ENCODE data around the gene PCDHGB3. TPM values are rescaled to one million over a fixed set of nuclear protein-coding genes. Genes with fewer than 3 reads are reported as not detected.
A peak's percentile ranks its signal among the peaks of the same experiment; 100 is the strongest.
"Not testable (repeated sequence)": the region's sequence is repeated elsewhere in the genome, so short reads cannot be mapped to it uniquely, and the experiment has no call there.

The PCDHGB3 gene
- total RNA-seq, 2 experiments from 2014 or later: 0.44 to 0.82 TPM

- H3K27me3 Mint-ChIP-seq: peaks cover 39% of the 10 kb centered on the region
- H3K4me3 Mint-ChIP-seq: no peak overlapping the region
- peaks cover 1% of the 10 kb centered on the region for H3K4me1 Mint-ChIP-seq
- H3K27ac Mint-ChIP-seq: peak overlapping the region; percentile 6
- POLR2A ChIA-PET: no interaction called here
- DNase-seq (no peak), ATAC-seq (ENCODE audit: low read depth) (no peak)
- H3K36me3 Mint-ChIP-seq: peaks cover 2% of the 10 kb centered on the region
- peaks cover 16% of the 10 kb centered on the region for H3K9me3 Mint-ChIP-seq
Observed at GRCh38 chr5:141345327-141345726, 24.7 kb upstream of the PCDHGB3 start.

GRCh38 chr5:141346017-141346416 lies 24.0 kb upstream of the PCDHGB3 start:
- ATAC-seq (ENCODE audit: low read depth); H3K4me1 Mint-ChIP-seq; H3K4me3 Mint-ChIP-seq; H3K36me3 Mint-ChIP-seq; POLR2A ChIA-PET; DNase-seq; H3K27ac Mint-ChIP-seq: not testable (repeated sequence)
- Mint-ChIP-seq H3K27me3 (peaks cover 38% of the 10 kb centered on the region), H3K9me3 (peaks cover 16% of the 10 kb centered on the region)

GRCh38 chr5:141349917-141350619 lies 20.0 kb upstream of the PCDHGB3 start, which contains the start of gene PCDHGB1:
Gene PCDHGB1, plus strand, starts transcription at chr5:141350099. Its CDS starts 162 bp downstream, at chr5:141350261.
- peak; percentile 66 for ATAC-seq (ENCODE audit: low read depth)
- Mint-ChIP-seq H3K4me1 (no peaks in the 10 kb centered on the region), H3K9me3 (peaks cover 15% of the 10 kb centered on the region), H3K36me3 (peaks cover 2% of the 10 kb centered on the region), H3K27me3 (peaks cover 38% of the 10 kb centered on the region), H3K4me3 (peak within 1 kb of the TSS; percentile 54), H3K27ac (no peak within 1 kb of the TSS)
- POLR2A ChIA-PET: no interaction called here
- no peak for DNase-seq

- peaks cover 43% of the 10 kb centered on the region for H3K27me3 Mint-ChIP-seq
- no peak for ATAC-seq (ENCODE audit: low read depth)
- peaks cover 2% of the 10 kb centered on the region for H3K36me3 Mint-ChIP-seq
- POLR2A ChIA-PET: no interaction called here
- no peak overlapping the region for H3K4me3 Mint-ChIP-seq
- no peaks in the 10 kb centered on the region for H3K4me1 Mint-ChIP-seq
- DNase-seq: no peak
- H3K27ac Mint-ChIP-seq: no peak overlapping the region
- H3K9me3 Mint-ChIP-seq: peaks cover 16% of the 10 kb centered on the region
Observed at GRCh38 chr5:141351591-141351990, 18.5 kb upstream of the PCDHGB3 start.

- DNase-seq: no peak
- peaks cover 1% of the 10 kb centered on the region for H3K4me1 Mint-ChIP-seq
- H3K27ac Mint-ChIP-seq: no peak within 1 kb of the TSS
- POLR2A ChIA-PET: no interaction called here
- H3K9me3 Mint-ChIP-seq: peaks cover 13% of the 10 kb centered on the region
- H3K4me3 Mint-ChIP-seq: no peak within 1 kb of the TSS
- peaks cover 2% of the 10 kb centered on the region for H3K36me3 Mint-ChIP-seq
- peaks cover 42% of the 10 kb centered on the region for H3K27me3 Mint-ChIP-seq
- ATAC-seq (ENCODE audit: low read depth): no peak
Observed at GRCh38 chr5:141354900-141355469, 15.1 kb upstream of the PCDHGB3 start, which contains the start of gene PCDHGA4. Gene PCDHGA4, plus strand, starts transcription at chr5:141355021. Its CDS starts 87 bp downstream, at chr5:141355108.

GRCh38 chr5:141355641-141356040 lies 14.4 kb upstream of the PCDHGB3 start:
- POLR2A ChIA-PET: no interaction called here
- Mint-ChIP-seq H3K27me3 (peaks cover 44% of the 10 kb centered on the region), H3K36me3 (peaks cover 2% of the 10 kb centered on the region), H3K4me3 (no peak overlapping the region), H3K9me3 (peaks cover 14% of the 10 kb centered on the region), H3K4me1 (peaks cover 1% of the 10 kb centered on the region), H3K27ac (no peak overlapping the region)
- ATAC-seq (ENCODE audit: low read depth) (no peak), DNase-seq (no peak)

- H3K9me3 Mint-ChIP-seq: peaks cover 19% of the 10 kb centered on the region
- peaks cover 49% of the 10 kb centered on the region for H3K27me3 Mint-ChIP-seq
- H3K4me1 Mint-ChIP-seq: peaks cover 1% of the 10 kb centered on the region
- H3K36me3 Mint-ChIP-seq: peaks cover 4% of the 10 kb centered on the region
- no peak for DNase-seq
- no peak for ATAC-seq (ENCODE audit: low read depth)
- H3K27ac Mint-ChIP-seq: no peak overlapping the region
- H3K4me3 Mint-ChIP-seq: no peak overlapping the region
- POLR2A ChIA-PET: no interaction called here
Observed at GRCh38 chr5:141356133-141356532, 13.9 kb upstream of the PCDHGB3 start.

- POLR2A ChIA-PET: no interaction called here
- no peak overlapping the region for H3K4me3 Mint-ChIP-seq
- ATAC-seq (ENCODE audit: low read depth): no peak
- H3K4me1 Mint-ChIP-seq: peaks cover 1% of the 10 kb centered on the region
- DNase-seq: no peak
- H3K27ac Mint-ChIP-seq: no peak overlapping the region
- H3K36me3 Mint-ChIP-seq: peaks cover 7% of the 10 kb centered on the region
- peaks cover 22% of the 10 kb centered on the region for H3K9me3 Mint-ChIP-seq
- peaks cover 53% of the 10 kb centered on the region for H3K27me3 Mint-ChIP-seq
Observed at GRCh38 chr5:141356950-141357349, 13.1 kb upstream of the PCDHGB3 start.

GRCh38 chr5:141359790-141360426 lies 10.1 kb upstream of the PCDHGB3 start, which contains the start of gene PCDHGB2:
Gene PCDHGB2, plus strand, starts transcription at chr5:141359994. Its CDS starts 142 bp downstream, at chr5:141360136.
- H3K36me3 Mint-ChIP-seq: peaks cover 11% of the 10 kb centered on the region
- peaks cover 59% of the 10 kb centered on the region for H3K27me3 Mint-ChIP-seq
- peaks cover 1% of the 10 kb centered on the region for H3K4me1 Mint-ChIP-seq
- peak within 1 kb of the TSS; percentile 51 for H3K27ac Mint-ChIP-seq
- ATAC-seq (ENCODE audit: low read depth) (no peak), DNase-seq (no peak)
- H3K9me3 Mint-ChIP-seq: peaks cover 28% of the 10 kb centered on the region
- POLR2A ChIA-PET: no interaction called here
- H3K4me3 Mint-ChIP-seq: peak within 1 kb of the TSS; percentile 83

- H3K9me3 Mint-ChIP-seq: peaks cover 34% of the 10 kb centered on the region
Observed at GRCh38 chr5:141360685-141361084, 9.4 kb upstream of the PCDHGB3 start.

GRCh38 chr5:141362719-141363118 lies 7.3 kb upstream of the PCDHGB3 start:
- Mint-ChIP-seq H3K27me3 (peaks cover 65% of the 10 kb centered on the region), H3K36me3 (peaks cover 18% of the 10 kb centered on the region), H3K4me3 (no peak overlapping the region), H3K27ac (no peak overlapping the region), H3K9me3 (peaks cover 28% of the 10 kb centered on the region), H3K4me1 (peaks cover 1% of the 10 kb centered on the region)
- no peak for DNase-seq
- ATAC-seq (ENCODE audit: low read depth): no peak
- POLR2A ChIA-PET: no interaction called here

More at GRCh38 chr5:141360685-141361084, 9.4 kb upstream of the PCDHGB3 start:
- POLR2A ChIA-PET: no interaction called here
- Mint-ChIP-seq H3K4me3 (no peak overlapping the region), H3K36me3 (peaks cover 16% of the 10 kb centered on the region), H3K4me1 (peaks cover 1% of the 10 kb centered on the region), H3K27ac (no peak overlapping the region), H3K27me3 (peaks cover 64% of the 10 kb centered on the region)
- DNase-seq (no peak), ATAC-seq (ENCODE audit: low read depth) (no peak)

- peaks cover 28% of the 10 kb centered on the region for H3K9me3 Mint-ChIP-seq
- H3K27ac Mint-ChIP-seq: peak within 1 kb of the TSS; percentile 34
- no peak for ATAC-seq (ENCODE audit: low read depth)
- DNase-seq: no peak
- H3K4me1 Mint-ChIP-seq: peaks cover 1% of the 10 kb centered on the region
- peaks cover 18% of the 10 kb centered on the region for H3K36me3 Mint-ChIP-seq
- no peak within 1 kb of the TSS for H3K4me3 Mint-ChIP-seq
- POLR2A ChIA-PET: no interaction called here
- peaks cover 63% of the 10 kb centered on the region for H3K27me3 Mint-ChIP-seq
Observed at GRCh38 chr5:141363952-141364660, 5.9 kb upstream of the PCDHGB3 start, which contains the start of gene PCDHGA5. Gene PCDHGA5, plus strand, starts transcription at chr5:141364162. Its CDS starts 169 bp downstream, at chr5:141364331.
